ENCODE data around the gene COG6. TPM values are rescaled to one million over a fixed set of nuclear protein-coding genes. Genes with fewer than 3 reads are reported as not detected.

The COG6 gene
- total and polyA plus RNA-seq, 4 donors, result 4.5 to 10.7 (median 8.0) TPM

GRCh38 chr13:39699274-39699673 is 43.8 kb downstream of the COG6 start:
- no peak overlapping the region for H3K27ac ChIP-seq (ENCODE audit: low read depth in 1 of 2, low read length in 2 of 2)
- H3K4me3 ChIP-seq (ENCODE audit: low read depth in 1 of 3, low read length in 3 of 3), result no peak overlapping the region
- H3K27me3 ChIP-seq (ENCODE audit: control insufficient read depth in 4 of 4, insufficient read depth in 4 of 4, low read length in 3 of 4), result no peaks in the 10 kb centered on the region
- DNase-seq (ENCODE audit: low spot score), result no peak
- H3K36me3 ChIP-seq (ENCODE audit: control insufficient read depth in 4 of 4, insufficient read depth in 3 of 4, low read depth in 1 of 4, low read length in 3 of 4), result no peaks in the 10 kb centered on the region
- no peaks in the 10 kb centered on the region for H3K9me3 ChIP-seq (ENCODE audit: control insufficient read depth in 4 of 4, low read length in 3 of 4)
- no peak overlapping the region for H3K9ac ChIP-seq (ENCODE audit: low read depth in 1 of 2, low read length in 2 of 2)
- peaks cover 0 to 3% (median 0%) of the 10 kb centered on the region in 4 donors for H3K4me1 ChIP-seq (ENCODE audit: control insufficient read depth in 4 of 4, insufficient read depth in 4 of 4, low read length in 3 of 4)
- no peak for TF ChIP-seq NR2F2 (IDR thresholded peaks at IDR 0.05)
- no peak for TF ChIP-seq ZBTB33 (IDR thresholded peaks at IDR 0.05)
- no peak for TF ChIP-seq CTCF (IDR thresholded peaks at IDR 0.05; ENCODE audit: low read depth, low read length, missing input control)
- TF ChIP-seq GABPA (IDR thresholded peaks at IDR 0.05 in 1 of 2, conservative IDR thresholded peaks at IDR 0.05 in 1 of 2), result no peak
- TF ChIP-seq EGR1 (IDR thresholded peaks at IDR 0.05; ENCODE audit: low read depth in 2 of 2), result no peak
- TF ChIP-seq FOXA2 (IDR thresholded peaks at IDR 0.05), result no peak
- TF ChIP-seq FOXA1 (IDR thresholded peaks at IDR 0.05), result no peak
- no peak for TF ChIP-seq TAF1 (conservative IDR thresholded peaks at IDR 0.05)
- TF ChIP-seq HNF4A (conservative IDR thresholded peaks at IDR 0.05), result no peak
- no peak for TF ChIP-seq SP1 (IDR thresholded peaks at IDR 0.05)
- no peak for TF ChIP-seq HNF4G (IDR thresholded peaks at IDR 0.05)
- TF ChIP-seq RAD21 (IDR thresholded peaks at IDR 0.05), result no peak
- TF ChIP-seq RXRA (IDR thresholded peaks at IDR 0.05), result no peak
- no peak for TF ChIP-seq ATF3 (IDR thresholded peaks at IDR 0.05)
- no peak for TF ChIP-seq YY1 (IDR thresholded peaks at IDR 0.05)
- TF ChIP-seq REST (IDR thresholded peaks at IDR 0.05), result no peak
- no peak for TF ChIP-seq MAX (IDR thresholded peaks at IDR 0.05)
- no peak for TF ChIP-seq JUND (IDR thresholded peaks at IDR 0.05)

Data from liver (tissue), 9 donors.